Umbilical cord (tissue), 1 donor: ENCODE results near the gene UTS2R. TPM values are rescaled to one million over a fixed set of nuclear protein-coding genes. Genes with fewer than 3 reads are reported as not detected.

Experiments
- total RNA-seq: library from RNA; depleted of rRNA; stranded (reverse); fragments of >200 nt; gene quantifications from one replicate; pipeline ENCODE4 v1.2.3, GENCODE V29; 2014; ENCODE audit warnings: low replicate concordance; ENCODE audit not compliant: insufficient read depth

The UTS2R gene
- total RNA-seq, 1 donor from 2014 or later: 0.48 TPM

Other genes starting within 250 kb of the UTS2R start
- gene CCDC57, start 158.9 kb upstream of the UTS2R start, total RNA-seq: 17.1 TPM
- 140 TPM for gene SLC16A3, start 142.7 kb upstream of the UTS2R start, total RNA-seq
- gene CSNK1D, start 98.1 kb upstream of the UTS2R start, total RNA-seq: 50.3 TPM
- gene CD7, start 54.2 kb upstream of the UTS2R start, total RNA-seq: 2.9 TPM
- 6.7 TPM for gene SECTM1, start 38.0 kb upstream of the UTS2R start, total RNA-seq
- gene TEX19, start 12.5 kb upstream of the UTS2R start, total RNA-seq: not detected
- 12.5 TPM for gene HEXD, start 46.6 kb downstream of the UTS2R start, total RNA-seq
- gene OGFOD3, start 46.8 kb downstream of the UTS2R start, total RNA-seq: 8.4 TPM
- 38.0 TPM for gene CYBC1, start 79.0 kb downstream of the UTS2R start, total RNA-seq
- 39.7 TPM for gene NARF, start 87.0 kb downstream of the UTS2R start, total RNA-seq
- gene FOXK2, start 148.0 kb downstream of the UTS2R start, total RNA-seq: 25.0 TPM